GM12892 (cell line): Measurements from ENCODE around the gene JRKL.

Source experiments
- POLR2A ChIP-seq: IDR thresholded peaks from 2 replicates; pipeline ENCODE4 v1.6.1; 2011; ENCODE audit warnings: low read depth, low read length, control low read depth
- POLR2AphosphoS5 ChIP-seq: IDR thresholded peaks from 2 replicates; pipeline ENCODE4 v1.6.1; 2011; ENCODE audit warnings: low read depth, low read length, control low read depth
- TAF1 ChIP-seq: IDR thresholded peaks from 2 replicates; pipeline ENCODE4 v1.6.1; 2011; ENCODE audit warnings: low read depth, mild to moderate bottlenecking, control low read depth, low read length, borderline replicate concordance

DNA sequence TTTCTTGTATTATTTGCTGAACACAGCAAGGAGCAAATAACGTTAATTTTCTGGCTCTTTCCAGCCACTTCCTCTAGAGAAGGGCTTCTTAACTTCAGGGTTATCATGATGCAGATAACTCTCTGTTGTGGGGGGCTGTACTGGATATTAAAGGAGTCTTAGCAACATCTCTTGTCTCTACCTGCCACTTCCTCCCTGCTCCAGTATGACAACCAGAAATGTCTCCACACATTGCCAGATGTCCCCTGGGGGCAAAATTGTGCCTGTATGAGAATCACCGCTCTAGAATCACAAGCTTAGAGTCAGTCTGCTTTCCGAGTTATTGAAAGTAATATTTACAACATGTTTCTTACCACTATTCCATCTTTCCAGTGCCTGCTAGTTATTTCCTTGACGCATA, 6.8 kb downstream of the JRKL start:
- TF ChIP-seq POLR2A (no peak), POLR2AphosphoS5 (no peak), TAF1 (no peak)
